NCI-H2227 (cell line): ENCODE measurements around the gene RBM17.
"Not testable (repeated sequence)": the region's sequence is repeated elsewhere in the genome, so short reads cannot be mapped to it uniquely, and the experiment has no call there.

Experiments used
- DNase-seq: peaks from one replicate; lab custom pipeline; 2025; ENCODE audit not compliant: unreplicated experiment; lab: John Stamatoyannopoulos, UW

RBM17 gene

DNA sequence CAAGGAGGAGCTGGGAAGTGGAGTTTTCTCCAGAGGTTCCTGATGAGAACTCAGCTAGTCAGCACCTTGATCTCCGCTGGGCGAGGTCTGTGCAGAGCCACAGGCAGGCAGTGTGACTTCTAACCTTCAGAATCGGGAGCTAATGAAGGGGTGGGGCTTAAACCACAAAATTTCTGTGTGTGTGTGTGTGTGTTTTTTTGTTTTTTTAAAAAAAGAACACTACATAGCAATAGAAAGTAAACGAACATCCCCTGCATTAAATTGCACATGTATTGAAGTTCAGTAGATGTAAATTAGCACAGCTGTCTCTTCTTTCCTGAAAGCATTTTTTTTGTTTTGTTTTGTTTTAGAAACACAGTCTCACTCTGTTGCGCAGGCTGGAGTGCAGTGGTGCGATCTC lies 46.2 kb downstream of the RBM17 start:
- no peak for DNase-seq

DNA sequence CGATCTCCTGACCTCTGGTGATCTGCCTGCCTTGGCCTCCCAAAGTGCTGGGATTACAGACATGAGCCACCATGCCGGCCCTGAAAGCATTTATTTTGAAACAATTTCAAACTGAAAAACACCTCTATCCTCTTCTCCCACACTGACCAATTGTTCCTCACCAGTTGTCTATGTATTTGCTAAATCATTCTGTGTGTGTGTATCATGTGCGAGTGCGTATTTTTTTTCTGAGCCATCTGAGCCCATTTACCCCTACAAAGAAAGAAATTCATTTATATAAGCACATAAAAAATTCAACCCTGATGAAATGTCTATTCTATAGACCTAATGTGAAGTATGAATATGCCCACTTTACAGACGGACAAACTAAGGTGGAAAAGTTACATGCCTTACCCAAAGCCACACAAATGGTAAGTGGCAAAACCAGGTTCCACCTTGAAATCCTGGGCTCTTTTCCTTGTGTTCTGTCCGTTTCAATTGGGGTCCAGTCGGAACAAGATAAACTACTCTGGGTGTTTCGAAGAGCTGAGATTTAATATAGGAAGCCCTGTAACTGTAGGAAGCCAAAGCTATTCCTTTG lies 46.8 kb downstream of the RBM17 start:
- no peak for DNase-seq

DNA sequence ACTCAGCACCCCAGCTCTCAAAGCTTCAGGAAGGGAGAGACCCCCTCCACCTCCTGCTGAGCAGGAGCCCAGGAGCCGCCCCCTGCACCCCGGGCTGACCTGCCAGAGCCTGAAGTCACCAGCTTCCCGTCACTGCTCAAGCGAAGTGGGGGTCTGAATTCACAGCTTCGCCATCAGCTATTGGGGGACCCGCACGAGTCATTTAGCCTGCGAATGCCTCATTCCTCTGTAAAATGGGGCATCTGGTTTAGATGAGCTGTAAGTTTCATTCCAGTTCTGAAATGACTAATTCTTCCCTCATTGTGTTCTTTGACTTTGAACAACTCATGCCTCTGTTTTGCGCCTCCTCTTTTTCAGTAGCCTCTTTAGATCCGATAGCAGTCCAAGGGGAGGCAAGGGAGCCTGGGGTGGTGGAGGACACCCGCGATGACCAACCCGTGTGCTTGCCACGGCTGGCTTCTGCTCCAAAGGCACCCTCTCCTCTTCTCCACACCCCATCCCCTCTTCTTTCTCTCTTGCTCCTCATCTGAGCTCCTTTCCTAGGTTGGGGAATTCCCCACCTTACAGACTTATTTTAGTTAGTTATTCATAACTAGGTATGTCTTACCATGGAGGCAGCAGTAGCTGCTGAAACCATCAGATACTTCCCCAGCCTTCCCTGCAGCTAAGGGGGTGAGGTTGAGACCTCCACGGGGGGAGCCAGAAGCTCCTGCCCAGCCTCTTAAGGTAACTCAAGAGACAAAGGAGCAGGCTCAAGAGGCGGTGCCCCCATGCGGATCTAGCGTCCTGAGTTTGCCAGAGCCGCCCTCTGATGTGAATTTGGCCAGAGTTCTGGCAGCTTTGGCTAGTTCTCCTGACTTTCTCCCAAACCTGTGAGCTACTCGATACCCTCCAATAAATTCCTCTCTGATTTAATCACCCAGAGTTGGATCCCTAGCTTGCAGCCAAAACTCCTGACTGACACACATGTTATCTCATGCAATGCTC lies 47.7 kb downstream of the RBM17 start:
- no peak for DNase-seq

DNA sequence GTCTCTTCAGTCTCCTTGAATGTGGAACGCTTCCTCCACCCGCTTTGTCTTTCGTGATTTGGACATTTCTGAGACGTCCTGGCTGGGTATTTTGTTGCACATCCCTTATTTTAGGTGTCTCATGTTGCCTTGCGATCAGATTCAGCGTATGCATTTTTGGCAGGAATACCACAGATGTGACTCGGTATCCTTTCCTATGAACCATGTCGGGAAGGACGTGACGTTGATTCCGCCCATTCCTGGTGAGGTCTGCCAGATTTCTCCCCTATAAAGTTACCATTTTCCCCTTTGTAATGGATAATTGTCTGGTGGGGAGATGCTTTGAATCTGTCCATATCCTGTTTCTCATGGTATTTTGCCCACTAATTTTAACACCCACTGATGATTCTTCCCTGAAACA lies 49.6 kb downstream of the RBM17 start:
- DNase-seq, result no peak

DNA sequence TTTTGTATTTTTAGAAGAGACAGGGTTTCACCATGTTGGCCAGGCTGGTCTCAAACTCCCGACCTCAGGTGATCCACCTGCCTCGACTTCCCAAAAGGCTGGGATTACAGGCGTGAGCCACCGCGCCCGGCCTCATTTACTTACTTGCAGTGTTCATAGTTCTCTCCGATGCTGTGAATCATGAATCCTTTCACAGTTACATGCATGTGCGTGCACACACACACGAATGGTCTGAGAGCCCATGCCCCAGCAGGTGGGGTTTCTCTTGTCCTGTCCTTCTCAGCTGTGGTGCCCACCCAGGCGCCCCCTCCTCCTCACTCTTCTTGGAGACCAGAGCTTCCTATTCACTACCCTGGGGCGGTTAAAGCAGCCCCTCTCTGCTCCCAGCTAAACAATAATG lies 50.6 kb downstream of the RBM17 start:
- DNase-seq, result no peak

DNA sequence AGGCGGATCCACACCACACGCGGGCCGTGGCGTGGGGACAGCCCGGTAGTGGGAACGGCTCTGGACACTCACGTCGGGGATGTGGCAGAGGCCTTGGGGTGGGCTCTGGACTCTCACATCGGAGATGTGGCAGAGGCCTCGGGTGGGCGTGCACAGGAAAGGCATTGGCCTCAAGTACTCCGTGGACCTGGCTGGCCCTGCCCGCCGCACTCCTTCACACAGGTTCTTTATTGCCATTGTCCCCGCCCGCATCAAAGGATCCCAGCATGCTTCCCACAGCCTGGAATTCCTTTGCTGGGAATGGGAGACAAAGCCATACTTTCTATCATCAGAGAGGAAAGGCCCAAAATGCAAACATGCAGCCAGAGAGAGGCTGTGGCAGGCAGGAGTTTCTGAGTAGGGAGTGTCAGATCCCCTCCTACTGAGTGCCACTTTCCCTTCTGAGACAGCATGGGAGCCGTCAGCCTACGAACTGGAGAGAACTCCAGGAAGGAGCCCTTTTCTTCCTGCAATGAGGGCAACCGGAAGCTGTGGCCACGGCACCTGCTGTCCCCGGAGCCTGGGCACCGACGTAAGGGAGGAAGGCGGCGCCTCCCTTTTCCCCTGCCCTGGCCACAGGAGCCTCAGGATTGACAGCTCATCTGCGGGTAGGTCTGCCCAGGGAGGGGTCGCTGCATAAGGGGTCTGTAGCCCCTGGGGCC lies 51.5 kb downstream of the RBM17 start:
- no peak for DNase-seq

DNA sequence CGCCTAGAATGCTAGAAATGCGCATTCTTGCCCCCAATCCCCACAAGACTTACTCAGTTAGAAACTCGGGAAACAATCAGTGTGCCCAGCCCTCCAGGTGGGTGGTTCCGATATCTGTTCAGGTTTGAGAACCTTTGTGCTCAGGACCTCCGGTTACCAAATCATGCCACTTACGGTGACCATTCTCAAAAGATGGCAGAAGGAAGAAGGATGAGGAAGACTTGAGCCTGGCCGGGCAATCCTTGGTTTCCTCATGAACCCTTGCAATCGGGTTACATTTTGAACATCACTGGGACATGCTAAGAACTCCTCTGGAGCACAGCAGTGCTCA lies 52.1 kb downstream of the RBM17 start:
- DNase-seq, result no peak

DNA sequence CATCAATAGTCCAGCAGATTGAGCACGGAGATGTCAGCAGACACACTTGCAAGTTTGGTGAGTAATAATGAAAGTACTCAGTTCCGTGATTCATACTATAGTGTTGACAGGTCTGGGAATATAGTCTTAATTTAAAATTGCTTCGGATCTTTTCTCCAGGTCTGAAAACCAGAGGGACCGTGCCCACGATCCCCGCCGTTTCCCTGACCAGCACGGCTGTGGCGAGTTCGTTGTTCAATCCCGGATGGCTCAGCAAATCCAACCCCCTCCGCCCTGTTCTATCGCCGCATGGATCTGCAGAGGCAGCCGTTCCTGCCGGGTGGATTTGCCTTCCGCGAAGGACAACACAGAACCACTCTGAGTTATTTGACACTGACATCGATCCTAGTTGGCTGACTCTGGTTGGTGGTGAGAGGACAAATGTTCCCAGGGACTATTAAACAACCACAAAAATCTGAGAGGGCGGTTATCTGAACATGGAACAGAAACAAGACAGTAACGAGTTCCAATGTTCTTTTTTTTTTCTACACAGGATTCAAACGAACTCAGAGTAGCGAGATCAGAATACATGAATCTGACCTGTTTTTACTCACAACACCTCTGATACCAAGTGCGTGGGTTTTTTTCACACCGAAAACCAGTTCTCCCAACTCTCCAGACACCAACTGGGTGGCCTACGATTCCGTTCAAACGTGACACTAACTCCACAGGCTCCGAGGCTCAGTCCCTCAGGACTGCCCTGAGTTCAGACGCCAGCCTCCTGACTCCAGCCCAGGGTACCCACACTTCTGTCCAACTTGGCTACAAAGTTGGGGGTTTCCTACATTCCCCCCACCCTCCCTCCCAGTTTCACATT lies 52.7 kb downstream of the RBM17 start:
- no peak for DNase-seq

DNA sequence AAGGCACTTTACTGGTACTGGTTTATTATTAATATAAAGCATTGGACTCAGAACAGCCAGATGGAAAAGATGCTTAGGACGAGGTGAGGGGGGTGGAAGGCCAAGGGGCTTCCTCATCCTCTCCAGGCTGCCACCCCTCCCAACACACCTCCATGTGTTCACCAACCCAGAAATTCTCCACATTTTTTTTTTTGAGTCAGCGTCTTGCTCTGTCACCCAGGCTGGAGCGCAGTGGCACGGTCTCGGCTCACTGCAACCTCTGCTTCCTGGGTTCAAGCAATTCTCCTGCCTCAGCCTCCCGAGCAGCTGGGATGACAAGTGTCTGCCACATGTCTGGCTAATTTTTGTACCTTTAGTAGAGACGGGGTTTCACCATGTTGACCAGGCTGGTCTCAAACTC lies 53.4 kb downstream of the RBM17 start:
- DNase-seq, result not testable (repeated sequence)

DNA sequence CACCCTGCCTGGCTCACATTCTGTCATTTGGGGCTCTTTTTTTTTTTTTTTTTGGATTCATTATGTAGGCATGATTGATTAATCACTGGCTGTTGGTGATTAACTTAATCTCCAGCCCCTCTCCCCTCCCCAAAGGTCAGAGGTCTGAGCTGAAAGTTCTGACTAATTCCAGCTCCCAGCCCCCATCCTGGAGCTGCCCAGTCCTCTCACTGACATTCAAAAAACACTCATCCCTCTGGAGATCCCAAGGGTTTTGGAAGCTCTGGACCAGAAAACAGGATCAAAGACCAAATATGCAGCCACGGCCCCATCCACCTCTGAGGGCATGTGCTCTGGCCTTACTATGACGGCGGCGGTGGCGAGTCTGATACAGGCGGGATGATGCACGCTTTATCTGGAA lies 53.8 kb downstream of the RBM17 start:
- no peak for DNase-seq

DNA sequence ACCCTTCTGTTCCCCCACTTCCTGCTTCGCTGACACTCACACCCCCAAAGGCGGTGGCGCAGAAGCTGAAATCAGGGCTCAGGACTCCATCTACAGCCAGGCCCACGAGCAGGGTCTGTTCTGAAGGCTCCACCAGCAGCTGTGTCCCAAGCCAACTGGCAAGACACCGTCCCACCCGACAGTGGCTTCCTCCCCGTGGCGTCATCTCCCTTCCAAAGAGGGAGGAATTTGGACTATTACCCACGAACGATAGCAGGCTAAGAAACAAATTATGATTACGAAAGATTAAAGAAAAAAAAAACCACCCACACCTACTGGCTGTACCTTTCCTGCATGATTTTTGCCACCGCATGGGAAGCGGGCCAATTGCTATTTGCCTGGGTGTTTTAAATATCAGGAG lies 54.3 kb downstream of the RBM17 start:
- DNase-seq, result no peak

DNA sequence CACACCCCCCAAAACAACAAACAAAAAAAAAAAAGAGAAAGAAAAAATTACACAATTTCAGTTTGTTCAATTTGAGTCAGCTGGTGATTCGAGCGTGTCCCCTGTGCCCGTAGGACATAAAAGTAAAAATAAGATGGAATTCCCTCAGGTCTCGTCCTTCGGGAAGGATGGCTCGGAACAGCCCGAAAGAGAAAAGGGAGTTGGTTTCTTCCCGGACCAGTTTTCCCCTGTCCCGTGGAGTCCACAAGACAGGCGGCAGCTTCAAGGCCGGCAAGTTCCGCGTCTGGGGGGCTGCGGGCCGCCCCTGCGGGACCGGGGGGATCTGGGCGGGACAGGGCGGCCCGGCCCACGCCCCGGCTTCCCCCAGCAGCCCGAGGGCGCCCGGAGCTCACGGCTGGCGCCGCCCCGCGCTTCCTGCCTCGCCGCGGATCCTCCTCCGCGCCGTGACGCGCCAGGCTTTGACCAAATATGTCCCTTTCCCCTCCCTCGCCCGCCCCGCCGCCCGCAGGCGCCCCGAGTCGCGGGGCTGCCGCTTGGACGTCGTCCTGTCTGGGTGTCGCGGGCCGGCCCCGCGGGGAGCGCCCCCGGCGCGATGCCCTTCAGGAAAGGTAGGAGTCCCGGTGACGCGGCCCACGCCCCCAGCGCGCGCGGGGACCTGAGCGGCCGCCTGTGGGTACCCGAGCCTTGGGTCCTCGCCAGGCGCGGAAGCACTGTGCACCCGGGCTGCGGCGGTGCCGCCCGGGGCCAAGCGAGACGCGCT lies 55.8 kb downstream of the RBM17 start:
- peak; percentile 29 for DNase-seq

DNA sequence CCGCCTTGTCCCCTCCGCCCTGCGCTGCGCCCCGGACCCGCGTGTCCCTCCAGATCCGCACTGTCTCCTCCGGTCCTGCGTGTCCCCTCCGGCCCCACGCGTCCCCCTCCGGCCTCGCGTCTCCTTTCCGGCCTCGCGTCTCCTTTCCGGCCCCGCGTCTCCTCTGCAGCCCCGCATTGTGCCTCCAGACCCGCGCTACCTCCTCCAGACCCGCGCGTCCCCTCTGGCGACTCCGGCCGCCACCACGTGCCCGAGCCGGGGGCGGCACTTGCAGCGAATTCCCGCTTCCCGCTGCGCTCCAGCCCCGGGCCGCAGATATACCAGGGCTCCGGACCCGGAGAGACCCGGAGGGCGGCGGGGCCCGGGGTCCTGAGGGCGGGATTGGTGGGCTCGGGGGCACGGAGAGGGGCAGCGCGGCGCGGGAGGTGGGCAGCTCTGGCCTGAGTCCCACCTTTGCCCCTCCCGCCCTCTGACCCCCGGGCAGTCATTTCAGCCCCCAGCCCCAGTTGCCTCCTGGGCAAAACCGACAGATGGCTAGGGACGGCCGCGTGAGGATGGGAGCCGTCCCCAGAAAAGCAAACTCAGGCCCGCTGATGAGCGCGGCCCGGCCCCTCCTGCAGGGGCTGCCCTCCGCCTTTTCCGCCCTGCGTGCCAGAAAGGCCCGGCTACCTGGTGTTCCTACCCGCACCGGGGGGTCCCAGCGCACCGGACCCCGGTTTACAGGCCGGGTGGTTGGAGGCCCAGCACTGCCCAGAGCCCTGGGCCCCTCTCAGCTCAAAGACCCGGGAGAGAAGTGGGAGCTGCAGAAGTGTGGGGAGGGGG lies 56.5 kb downstream of the RBM17 start:
- no peak for DNase-seq

DNA sequence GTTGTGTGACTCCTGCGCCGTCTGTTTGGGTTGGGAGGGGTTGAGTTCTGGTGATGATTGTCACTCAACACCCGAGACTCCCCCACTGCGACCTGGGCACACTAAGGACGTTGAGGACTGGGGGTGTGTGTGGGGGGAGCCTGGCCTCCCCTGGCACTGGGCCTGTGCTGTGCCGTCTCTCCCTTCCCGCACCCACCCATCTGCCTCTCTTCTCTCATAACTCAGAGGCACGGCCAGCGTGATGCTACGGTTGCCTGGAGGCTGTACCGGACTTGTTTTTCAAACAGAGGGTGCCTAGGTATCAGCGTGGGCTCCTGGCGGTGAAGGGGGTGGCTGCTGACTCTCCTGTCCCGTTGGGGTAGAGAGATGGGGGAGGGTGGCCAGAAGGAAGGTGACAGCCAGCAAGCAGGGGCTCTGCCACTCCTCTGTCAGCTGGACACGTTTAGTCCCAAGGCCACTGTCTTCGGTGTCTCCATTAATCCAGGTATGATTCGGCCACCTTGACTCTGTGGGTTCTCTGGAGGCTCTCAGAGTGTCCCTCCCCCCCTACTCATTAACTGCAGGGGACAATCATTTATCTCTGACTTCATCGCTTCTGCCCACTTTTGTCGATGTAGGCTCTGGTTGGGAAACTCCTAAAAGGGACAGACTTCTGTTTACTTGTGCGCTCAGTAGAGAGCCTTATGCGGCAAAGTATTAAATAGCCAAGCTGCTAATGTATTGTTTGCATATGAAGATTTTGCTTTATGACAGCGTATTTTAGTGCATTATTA lies 57.4 kb downstream of the RBM17 start:
- DNase-seq, result no peak

DNA sequence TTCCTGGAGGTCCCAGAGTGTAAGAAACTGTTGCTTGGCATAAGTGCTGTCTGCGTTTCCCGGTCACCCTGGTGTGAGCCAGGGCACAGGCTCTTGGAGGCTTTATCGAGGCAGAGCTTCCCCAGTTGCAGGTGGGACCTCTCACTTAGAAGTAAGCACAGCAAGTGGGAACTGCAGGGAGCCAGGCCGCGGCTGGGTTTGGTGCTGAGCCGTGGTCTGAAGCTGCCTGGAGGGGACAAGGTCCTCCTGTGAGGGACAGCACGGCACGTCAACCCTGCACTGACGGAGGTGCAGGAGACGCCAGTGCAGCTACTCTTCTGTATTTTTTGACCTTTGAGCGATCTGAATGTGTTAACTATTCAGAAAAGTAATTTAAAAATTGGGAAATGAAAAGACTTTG lies 58.1 kb downstream of the RBM17 start:
- DNase-seq, result no peak

DNA sequence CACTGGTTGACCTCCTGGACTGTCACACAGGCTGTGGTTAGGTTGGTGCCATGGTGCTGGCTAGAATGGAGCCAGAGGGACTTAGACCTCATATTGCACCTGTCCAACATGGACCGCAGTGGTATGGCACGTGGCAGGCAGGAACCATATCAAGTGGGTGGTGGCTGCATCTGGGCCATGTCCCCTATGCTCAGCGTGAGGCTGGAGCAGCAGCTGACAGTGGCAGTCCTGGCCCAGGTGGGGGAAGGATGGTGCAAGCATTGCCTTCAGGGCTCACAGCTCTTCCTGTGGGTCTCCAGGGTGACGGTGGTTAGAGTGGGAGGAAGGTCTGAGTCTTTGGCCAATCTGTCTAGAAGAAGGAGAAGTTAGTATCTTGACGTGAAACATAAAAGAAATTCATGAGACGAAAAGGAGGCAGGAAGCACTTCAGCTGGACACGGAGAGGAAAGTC lies 59.4 kb downstream of the RBM17 start:
- no peak for DNase-seq

DNA sequence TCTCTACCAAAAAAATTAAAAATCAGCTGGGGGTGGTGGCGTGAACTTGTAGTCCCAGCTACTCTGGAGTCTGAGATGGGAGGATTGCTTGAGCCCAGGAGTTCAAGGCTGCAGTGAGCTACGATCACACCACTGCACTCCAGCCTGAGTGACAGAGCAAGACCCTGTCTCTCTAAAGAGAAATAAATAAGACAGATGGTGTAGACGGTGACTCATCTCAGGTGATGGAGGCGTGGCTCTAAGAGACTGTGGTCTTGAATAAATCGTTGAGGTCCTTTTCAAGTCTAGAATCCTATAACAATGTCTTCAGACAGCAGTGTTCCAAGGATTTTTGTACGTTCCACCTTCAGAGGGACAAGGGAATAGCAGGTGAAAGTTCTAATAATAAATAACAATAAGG lies 60.1 kb downstream of the RBM17 start:
- no peak for DNase-seq

DNA sequence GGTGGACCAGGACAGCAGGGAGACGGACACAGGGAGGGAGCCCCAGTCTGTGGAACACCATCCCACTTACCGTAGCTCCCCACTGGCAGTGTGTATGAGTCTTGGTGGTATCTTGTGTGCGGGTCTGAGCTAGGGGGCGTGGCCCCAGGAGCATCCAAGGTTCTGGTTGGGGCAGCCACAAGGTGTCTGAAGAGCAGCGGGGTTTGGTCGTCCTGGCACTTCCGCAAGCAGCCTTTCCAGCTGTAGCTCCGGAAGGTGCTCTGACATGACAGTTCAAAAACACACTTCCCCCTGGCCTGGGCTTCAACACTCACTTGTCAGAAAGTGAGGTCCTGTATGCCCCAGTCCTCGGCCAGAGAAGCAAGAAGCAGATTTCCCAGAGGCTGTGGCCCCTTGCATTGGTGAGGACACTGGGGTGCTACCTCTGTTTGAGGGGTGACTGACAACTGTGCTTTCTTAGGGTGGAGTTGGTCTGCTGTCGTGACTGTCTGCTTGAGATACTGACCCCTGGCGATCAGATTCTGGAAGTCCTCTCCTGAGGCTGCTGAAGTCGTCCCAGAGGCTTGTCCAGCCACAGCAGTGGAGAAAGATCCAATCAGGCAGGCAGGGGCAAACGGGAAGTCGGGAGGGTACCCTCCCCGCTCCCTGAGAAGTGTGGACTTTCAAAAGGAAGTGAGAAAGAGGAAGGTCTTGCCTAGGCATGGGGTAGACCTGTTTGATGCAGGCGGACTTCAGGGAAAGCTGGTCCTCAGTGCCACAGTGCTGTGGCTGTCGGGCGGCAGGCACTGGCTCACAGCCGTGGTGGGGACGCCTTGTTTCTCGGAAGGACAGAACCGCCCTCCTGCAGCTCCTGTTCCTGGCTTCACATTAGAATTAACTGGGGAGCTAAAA lies 62.5 kb downstream of the RBM17 start:
- DNase-seq, result peak; percentile 34
